Osteoblast (primary cell): ENCODE data around the gene B3GNT5. TPM values are rescaled to one million over a fixed set of nuclear protein-coding genes. Genes with fewer than 3 reads are reported as not detected.

Experiments
- DNase-seq: peaks from one replicate; pipeline ENCODE4 v3.0.0; 2011; ENCODE audit warnings: low spot score, mixed read lengths; ENCODE audit not compliant: insufficient read length; ENCODE audit errors: missing footprints
- H2AFZ ChIP-seq: 2 replicates; pipeline ENCODE4 v1.6.0; 2011; ENCODE audit warnings: mild to moderate bottlenecking, low read length
- H3K27ac ChIP-seq: 2 replicates; pipeline ENCODE4 v1.5.1; 2011; ENCODE audit warnings: mild to moderate bottlenecking, low read depth, low read length, moderate library complexity
- H3K27me3 ChIP-seq: 2 replicates; pipeline ENCODE4 v1.6.0; 2012; ENCODE audit warnings: mild to moderate bottlenecking, control low read depth, inconsistent platforms, low read length, moderate library complexity; ENCODE audit not compliant: insufficient read depth
- H3K36me3 ChIP-seq: 2 replicates; pipeline ENCODE4 v1.5.1; 2011; ENCODE audit warnings: mild to moderate bottlenecking, low read length, control low read depth, moderate library complexity; ENCODE audit not compliant: insufficient read depth
- H3K4me1 ChIP-seq: 2 replicates; pipeline ENCODE4 v1.5.1; 2011; ENCODE audit warnings: mild to moderate bottlenecking, low read length, control low read depth, moderate library complexity; ENCODE audit not compliant: insufficient read depth
- H3K4me2 ChIP-seq: 2 replicates; pipeline ENCODE4 v1.6.0; 2011; ENCODE audit warnings: mild to moderate bottlenecking, low read length; ENCODE audit not compliant: insufficient read depth
- H3K4me3 ChIP-seq: fragments of 200-600 bp; sonication (generic); 3 replicates; pipeline ENCODE4 v1.5.1; 2012; ENCODE audit warnings: mild to moderate bottlenecking, low read length, inconsistent platforms; ENCODE audit not compliant: insufficient read depth
- H3K79me2 ChIP-seq: 2 replicates; pipeline ENCODE4 v1.6.0; 2012; ENCODE audit warnings: mild to moderate bottlenecking, low read length, control low read depth, inconsistent platforms; ENCODE audit not compliant: insufficient read depth
- H3K9me3 ChIP-seq: 2 replicates; pipeline ENCODE4 v1.5.1; 2011; ENCODE audit warnings: low read depth, low read length, control low read depth
- H4K20me1 ChIP-seq: 2 replicates; pipeline ENCODE4 v1.6.0; 2012; ENCODE audit warnings: mild to moderate bottlenecking, low read length, control low read depth; ENCODE audit not compliant: insufficient read depth
- CTCF ChIP-seq: IDR thresholded peaks from 2 replicates; pipeline ENCODE4 v1.5.1; 2011; ENCODE audit warnings: mild to moderate bottlenecking, low read depth, low read length, moderate library complexity; ENCODE audit errors: extremely low read depth
- total RNA-seq: library from RNA; depleted of rRNA; stranded (reverse); fragments of >200 nt; gene quantifications from 2 replicates; pipeline ENCODE4 v1.2.3, GENCODE V29; 2012

The B3GNT5 gene
- total RNA-seq, 1 donor: 0.36 TPM

DNA sequence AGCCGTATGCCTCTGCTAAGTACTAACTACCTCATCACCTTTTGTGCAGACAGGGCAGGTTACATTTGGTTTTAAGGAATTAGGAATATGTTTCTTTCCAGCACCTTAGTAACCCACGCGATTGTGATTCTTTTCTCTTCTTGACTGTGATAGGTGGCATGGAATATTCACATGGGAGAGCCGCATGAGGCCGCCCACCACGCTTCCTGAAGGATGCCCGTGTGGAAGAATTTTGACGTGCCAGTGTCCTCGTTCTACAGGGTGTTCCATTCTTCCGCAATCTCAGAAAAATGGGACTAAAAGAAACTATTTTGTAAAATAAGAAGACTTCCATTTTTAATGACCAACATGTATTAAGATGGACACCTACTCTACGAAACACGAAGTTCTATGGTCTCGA, 16.3 kb downstream of the B3GNT5 start:
- Histone ChIP-seq H3K27ac (no peak overlapping the region), H4K20me1 (no peaks in the 10 kb centered on the region), H3K4me3 (no peak overlapping the region), H2AFZ (no peak overlapping the region), H3K27me3 (no peaks in the 10 kb centered on the region), H3K79me2 (no peaks in the 10 kb centered on the region), H3K36me3 (no peaks in the 10 kb centered on the region), H3K4me1 (peaks cover 6% of the 10 kb centered on the region), H3K9me3 (no peaks in the 10 kb centered on the region), H3K4me2 (no peak overlapping the region)
- no peak for DNase-seq
- TF ChIP-seq CTCF: no peak

- no peak overlapping the region for H3K4me3 ChIP-seq
- no peak for TF ChIP-seq CTCF
- H3K36me3 ChIP-seq: no peaks in the 10 kb centered on the region
- no peak overlapping the region for H3K27ac ChIP-seq
- no peaks in the 10 kb centered on the region for H3K27me3 ChIP-seq
- peaks cover 14% of the 10 kb centered on the region for H3K4me1 ChIP-seq
- no peak overlapping the region for H2AFZ ChIP-seq
- DNase-seq: no peak
- no peak overlapping the region for H3K4me2 ChIP-seq
- H3K9me3 ChIP-seq: no peaks in the 10 kb centered on the region
- H4K20me1 ChIP-seq: no peaks in the 10 kb centered on the region
- H3K79me2 ChIP-seq: no peaks in the 10 kb centered on the region
Observed at GRCh38 chr3:183270344-183270743, 17.3 kb downstream of the B3GNT5 start.

DNA sequence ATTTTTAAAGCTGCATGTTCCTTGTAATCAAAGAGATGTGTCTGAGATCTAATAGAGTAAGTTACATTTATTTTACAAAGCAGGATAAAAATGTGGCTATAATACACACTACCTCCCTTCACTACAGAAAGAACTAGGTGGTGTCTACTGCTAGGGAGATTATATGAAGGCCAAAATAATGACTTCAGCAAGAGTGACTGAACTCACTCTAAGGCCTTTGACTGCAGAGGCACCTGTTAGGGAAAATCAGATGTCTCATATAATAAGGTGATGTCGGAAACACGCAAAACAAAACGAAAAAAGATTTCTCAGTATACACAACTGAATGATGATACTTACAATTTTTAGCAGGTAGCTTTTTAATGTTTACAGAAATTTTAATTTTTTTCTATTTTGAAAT, 19.1 kb downstream of the B3GNT5 start:
- Histone ChIP-seq H3K4me1 (peaks cover 11% of the 10 kb centered on the region), H3K4me2 (no peak overlapping the region), H3K36me3 (no peaks in the 10 kb centered on the region), H3K9me3 (no peaks in the 10 kb centered on the region), H2AFZ (no peak overlapping the region), H3K4me3 (no peak overlapping the region), H3K79me2 (no peaks in the 10 kb centered on the region), H4K20me1 (no peaks in the 10 kb centered on the region), H3K27me3 (no peaks in the 10 kb centered on the region), H3K27ac (no peak overlapping the region)
- TF ChIP-seq CTCF: no peak
- no peak for DNase-seq

- no peaks in the 10 kb centered on the region for H3K36me3 ChIP-seq
- no peaks in the 10 kb centered on the region for H3K9me3 ChIP-seq
- no peak overlapping the region for H3K27ac ChIP-seq
- no peak for TF ChIP-seq CTCF
- H3K4me2 ChIP-seq: no peak overlapping the region
- peaks cover 11% of the 10 kb centered on the region for H3K4me1 ChIP-seq
- no peak overlapping the region for H3K4me3 ChIP-seq
- H3K79me2 ChIP-seq: no peaks in the 10 kb centered on the region
- DNase-seq: no peak
- H3K27me3 ChIP-seq: no peaks in the 10 kb centered on the region
- H4K20me1 ChIP-seq: no peaks in the 10 kb centered on the region
- H2AFZ ChIP-seq: no peak overlapping the region
Observed at GRCh38 chr3:183272791-183273190, 19.7 kb downstream of the B3GNT5 start.
